ENCODE measurements around the gene SYNPO2.
"Not testable (repeated sequence)": the region's sequence is repeated elsewhere in the genome, so short reads cannot be mapped to it uniquely, and the experiment has no call there.

Gene SYNPO2

DNA sequence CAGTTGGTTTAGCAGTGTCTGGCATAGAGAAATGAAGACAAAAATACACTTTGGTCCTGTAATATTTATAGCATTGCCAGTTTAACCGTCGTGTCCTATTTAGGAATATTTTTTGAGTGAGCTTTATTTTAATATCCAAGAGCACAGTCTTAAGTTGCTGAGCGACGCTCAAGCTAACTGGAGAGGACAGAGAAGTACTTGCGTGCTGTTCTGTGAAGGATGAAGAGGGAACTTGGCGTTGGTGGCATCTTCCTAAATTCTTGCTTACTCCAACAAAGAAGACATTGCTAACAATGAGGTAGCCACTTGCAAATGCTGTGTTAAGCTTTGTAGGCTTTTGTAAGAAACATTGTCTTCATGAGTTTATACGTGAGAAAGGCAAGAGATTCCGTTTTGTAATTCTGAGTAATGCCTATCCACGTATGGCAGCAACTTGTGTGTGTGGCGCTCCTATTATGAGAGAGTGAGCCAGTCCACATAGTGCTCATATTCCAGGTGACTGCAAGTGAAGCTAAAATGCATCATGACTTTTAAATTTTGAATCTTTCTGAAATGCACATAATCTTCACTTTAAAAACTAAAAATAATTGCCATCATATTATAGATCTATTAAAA, 50.6 kb downstream of the SYNPO2 start:
- DNase-seq: no peak

DNA sequence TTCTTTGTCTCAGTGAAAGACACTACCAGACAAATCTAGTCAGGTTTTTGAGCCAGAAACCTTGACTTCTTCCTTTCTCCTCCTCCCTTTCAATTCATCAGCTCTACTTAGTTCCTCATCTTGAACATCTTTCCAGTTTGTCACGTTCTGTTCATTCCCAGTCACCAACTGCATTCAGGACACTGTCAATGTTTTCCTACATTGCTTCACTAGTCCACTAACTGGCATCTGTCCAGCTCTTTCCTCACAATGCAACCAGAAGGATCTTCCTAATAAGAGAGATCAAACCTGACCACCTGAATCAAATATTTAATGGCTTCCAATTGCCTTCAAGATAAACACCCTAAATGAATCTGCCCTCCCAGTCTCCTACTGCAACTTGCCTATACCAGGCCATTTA, 52.5 kb downstream of the SYNPO2 start:
- DNase-seq: no peak

DNA sequence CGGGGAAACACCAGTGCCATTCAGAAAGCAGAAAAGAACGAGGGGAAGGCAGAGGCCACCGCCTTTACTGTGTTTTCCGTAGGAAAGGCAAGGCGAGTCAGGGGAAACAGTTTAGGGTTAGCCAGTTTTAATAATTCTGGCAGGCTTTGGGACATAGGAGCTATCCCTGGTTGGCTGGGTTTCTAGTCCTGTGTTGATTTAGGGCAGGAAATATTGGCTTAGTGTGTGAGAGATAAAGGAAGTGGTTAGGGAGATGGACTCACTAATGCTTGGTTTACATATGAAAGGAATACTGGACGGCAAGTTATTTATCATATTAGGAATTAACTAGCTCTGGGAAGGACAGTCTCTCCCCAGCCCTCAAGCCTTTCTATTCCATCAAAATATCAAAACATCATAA, 53.1 kb downstream of the SYNPO2 start:
- no peak for DNase-seq

DNA sequence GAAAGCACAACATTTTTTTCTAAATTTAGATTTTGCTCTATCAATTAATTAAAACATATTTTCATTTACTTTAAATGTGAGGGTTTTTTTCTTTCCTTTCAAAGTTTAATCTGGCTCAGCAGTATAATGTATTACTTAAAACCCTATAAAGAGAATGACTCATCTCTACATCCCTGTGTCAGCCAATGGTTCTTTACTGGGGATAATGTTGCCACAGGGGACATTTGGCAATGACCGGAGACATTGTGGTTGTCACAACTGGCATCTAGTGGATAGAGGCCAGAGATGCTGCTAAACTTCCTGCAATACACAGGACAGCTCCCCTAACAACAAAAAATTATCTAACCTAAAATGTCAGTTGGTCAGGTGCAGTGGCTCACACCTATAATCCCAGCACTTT, 53.8 kb downstream of the SYNPO2 start:
- no peak for DNase-seq

DNA sequence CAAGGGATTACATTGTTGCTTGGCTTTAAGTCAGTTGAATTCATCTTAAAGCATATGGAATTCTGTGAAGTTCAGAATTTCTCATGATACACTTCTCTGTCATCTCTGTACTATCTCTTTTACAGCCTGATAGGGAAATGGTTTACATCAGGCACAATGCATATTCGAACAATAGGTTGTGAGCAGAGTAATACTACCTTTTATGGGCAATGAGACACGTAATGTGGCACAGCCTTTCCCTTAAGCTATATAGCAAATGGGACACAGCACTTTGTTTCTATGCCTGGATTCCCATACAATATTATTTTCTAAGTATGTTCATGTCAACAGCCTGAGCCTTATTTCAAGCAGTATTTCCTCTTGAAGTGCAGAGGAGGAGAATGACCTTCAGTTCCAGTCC, 58.4 kb downstream of the SYNPO2 start:
- DNase-seq: no peak

DNA sequence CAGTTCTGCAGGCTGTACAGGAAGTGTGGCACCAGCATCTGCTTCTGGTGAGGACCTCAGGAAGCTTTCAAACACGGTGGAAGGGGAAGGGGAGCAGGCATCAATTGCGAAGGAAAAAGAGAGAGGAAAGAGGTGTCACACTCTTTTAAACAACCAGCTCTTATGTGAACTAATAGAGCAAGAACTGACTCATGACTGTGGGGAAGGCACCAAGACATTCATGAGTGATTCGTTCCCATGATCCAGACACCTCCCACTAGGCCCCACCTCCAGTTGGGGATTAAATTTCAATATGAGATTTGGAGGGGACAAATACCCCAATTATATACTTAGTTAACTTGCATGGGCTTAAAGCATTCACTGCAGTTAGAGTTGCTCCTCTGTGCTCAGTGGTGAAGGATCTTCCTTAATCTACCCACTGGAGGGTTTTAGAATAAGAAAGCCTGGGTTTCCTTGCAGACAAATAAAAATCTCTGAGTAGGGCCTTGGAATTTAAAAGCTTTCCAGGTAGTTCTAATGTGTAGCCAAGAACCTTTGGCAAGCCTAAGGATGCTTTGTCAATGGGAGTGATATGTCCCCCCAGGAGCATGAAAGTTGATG, 60.0 kb downstream of the SYNPO2 start:
- DNase-seq: no peak

DNA sequence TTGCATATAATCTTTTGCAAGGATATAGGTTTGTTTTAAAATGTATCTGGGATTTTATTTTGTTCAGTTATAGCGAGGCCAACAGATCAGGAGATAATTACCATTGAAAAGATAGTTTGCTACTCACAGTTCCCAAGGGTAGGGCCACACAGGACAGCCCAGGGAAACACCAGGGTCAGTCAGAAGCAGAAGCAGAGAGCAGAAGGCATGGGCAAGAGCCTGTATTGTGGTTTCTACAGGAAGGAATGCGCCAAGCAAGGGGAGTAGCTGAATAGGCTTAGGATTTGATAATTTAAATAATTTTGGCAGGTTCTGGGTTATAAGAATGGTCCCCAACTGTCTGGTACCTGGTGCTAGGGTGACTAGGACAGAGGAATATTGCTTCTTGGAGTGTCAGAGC, 61.6 kb downstream of the SYNPO2 start:
- no peak for DNase-seq

DNA sequence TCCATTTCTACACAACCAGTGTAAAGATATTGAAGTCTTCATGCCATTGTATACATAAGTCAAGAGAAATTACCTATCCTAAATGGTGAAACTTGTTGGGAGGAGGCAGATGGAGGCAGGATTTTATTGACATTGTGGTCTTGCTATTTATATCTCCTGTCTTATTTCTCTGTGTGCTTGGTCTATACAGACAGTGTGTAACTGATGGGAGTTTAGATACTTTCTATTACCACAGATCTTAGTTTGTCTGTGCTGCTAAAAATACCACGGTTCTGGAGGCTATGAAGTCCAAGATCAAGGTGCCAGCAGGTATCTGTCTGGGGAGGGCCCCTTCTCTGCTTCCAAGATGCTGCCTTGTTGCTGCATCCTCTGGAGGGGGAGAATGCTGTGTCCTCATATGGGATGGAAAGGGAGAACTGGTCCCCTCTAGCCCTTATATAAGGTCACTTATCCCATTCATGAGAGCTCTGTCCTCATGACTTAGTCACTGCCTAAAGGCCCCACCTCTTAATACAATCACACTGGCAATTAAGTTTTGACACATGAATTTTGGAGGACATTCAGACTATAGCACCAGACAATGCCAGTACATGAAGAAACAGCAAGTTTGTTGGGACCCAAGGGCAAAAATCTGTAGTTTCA, 62.4 kb downstream of the SYNPO2 start:
- DNase-seq: no peak

DNA sequence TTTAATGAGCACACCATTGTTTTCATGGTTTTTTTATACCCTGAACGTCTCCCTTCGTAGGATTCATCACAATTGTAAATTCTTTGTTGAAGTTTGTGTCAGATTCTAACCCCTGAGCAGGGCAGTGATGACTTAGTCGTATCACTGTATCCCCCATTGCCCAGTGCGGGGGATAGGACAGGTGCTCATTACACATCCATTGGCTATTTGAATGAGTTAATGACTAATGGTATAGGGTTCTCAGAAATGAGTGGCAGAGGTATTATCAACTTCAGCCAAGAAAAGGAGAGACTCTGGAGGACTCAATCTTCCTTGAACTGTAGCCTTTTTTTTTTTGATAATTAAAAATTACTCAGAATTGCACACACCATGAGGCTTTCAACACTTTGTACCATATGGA, 64.6 kb downstream of the SYNPO2 start:
- DNase-seq: no peak

DNA sequence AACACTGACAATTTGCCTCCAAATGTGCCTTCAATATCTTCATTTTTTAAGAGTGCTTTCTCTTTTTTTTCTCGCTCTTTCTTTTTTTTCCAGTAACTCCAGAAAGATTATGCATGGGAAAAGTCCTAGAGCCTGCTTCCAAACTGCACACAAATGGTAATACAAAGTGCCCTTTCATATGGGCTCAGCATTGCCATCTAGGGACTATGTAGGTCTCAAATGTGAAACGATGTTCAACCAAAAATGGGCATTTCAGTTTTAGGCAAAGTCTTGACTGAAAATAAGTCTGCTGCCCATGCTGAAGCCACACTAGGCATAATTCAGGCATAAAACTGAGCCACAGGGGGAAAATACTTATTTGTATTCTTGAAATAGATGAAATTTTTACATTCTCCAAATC, 65.6 kb downstream of the SYNPO2 start:
- no peak for DNase-seq

DNA sequence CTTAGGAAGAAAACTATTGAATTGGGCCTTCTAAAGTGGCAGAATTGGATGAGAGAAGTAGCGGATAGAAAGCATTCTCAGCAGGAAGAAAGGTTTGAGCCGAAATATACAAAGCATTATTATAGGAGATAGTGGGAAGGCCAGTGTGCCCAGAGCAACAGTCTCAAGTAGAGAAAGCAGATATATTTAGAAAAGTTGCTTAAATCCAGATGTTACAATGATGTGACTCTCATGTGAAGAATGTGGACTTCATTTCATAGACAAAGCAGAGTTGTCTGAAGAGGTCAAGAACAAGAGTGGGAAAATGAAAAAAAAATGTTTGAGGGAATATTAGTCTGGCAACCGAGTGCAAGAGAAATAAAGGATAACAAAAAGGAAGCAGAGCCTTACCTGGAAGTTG, 66.9 kb downstream of the SYNPO2 start:
- no peak for DNase-seq

DNA sequence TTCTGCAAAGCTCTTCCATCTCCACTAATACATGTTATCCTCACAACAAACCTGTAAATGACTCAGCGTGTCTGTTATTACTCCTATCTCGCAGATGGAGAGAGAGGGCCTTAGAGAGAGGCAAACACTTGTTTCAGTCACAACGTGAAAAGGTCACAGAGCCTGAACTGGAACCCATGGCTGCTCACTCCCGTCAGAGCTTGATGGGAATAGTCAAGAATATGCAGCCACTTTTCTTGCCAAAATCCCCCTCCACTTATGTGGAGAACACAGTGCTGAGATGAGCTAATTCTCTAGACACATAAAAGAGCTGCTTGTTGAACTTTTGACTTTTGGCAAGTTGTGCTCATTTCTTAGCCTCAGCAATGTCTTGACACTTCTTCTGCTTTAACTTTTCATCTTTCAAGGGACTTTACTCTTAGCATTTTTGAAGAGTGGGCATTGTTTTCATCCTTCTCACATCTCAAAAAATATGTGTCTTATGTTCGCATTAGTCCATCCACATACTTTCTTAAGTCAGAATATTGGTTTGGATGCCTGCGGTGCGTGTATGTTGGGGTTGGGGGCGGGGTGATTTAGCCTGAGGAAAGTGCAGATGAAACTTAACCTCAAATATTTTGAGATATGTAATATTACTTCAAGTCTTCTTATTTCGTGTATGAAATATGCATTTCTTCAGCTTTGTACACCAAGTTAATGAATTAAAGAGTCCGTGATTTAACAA, 69.2 kb downstream of the SYNPO2 start:
- no peak for DNase-seq

DNA sequence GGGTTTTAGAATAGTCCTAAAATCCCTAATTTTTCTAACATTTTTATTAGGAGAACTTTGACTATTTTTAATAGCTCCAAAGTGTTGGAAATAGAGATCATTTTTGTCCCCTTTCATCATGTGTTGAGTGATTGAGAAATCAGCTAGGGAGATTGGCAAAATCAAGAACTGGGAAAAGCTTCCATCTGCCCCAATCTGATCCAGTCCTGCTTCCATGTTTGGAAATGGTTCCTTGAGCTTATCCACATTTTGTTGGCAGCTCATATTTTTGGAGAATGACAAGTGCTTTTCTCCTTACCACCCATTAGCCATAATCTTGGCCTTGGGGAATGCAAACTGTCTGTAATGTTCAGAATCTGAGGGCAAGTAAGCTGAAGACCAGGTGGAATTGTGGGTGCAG, 73.9 kb downstream of the SYNPO2 start:
- DNase-seq: no peak

DNA sequence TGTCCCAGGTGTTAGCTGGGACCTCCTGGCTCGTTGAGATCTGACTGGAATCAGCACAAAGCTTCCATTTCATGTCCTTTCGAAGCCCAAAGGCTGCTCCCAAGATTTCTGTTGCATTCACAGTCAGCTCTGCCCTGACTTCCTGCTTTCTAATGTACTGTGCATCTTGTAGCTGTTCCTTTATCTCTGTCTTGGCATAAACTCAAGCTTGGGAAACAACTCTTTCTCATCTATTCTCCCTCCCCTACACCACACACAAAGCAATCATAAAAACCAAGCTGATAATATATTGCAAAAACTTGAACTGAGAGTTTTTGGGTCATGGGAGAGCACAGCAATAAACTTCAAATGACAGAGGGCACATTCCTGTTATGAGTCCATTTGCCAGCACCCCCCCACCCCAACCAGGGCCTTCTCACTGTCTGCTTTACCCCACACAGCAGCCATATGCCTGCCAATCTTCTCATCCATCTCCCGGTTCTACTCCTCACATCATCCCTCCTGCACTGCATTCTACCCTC, 76.3 kb downstream of the SYNPO2 start:
- no peak for DNase-seq

DNA sequence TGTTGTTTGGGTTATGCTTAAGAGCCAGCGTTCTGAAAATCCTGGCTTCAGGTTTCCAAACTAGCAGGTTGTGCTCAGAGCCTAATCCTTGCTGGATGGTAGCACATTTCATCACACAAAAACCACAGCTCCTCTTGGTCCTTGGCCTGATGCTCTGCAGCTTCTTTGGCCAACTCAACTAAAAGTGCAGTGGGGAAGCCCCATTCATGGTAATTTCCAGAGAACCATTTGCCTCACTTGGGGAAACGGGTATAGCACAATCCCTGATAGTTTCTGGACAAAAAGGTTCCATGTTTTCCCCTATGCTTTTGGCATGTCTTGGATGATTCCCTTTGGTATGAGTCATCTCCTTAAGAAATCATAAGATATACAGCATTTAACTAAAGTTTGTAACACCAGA, 78.7 kb downstream of the SYNPO2 start:
- no peak for DNase-seq

DNA sequence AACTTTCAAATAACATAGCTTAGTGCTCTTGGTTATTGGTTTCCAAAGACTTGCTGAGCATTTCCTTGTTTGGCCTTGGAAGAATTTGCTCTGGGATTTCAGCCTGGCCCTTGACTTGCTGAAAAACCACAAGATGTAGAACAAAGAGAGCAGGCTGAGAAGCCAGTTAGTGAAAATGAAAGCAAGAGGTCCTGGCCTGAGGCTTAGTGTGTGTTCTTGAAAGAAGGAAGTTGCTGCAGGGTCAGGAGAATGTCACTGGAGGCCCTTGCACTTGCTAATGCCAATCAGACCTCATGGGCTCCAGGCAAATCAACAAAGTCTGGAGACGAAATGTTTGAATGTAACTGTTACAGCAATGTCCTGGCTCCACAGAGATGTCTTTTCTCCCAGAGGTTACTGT, 79.4 kb downstream of the SYNPO2 start:
- DNase-seq: peak; percentile 80

DNA sequence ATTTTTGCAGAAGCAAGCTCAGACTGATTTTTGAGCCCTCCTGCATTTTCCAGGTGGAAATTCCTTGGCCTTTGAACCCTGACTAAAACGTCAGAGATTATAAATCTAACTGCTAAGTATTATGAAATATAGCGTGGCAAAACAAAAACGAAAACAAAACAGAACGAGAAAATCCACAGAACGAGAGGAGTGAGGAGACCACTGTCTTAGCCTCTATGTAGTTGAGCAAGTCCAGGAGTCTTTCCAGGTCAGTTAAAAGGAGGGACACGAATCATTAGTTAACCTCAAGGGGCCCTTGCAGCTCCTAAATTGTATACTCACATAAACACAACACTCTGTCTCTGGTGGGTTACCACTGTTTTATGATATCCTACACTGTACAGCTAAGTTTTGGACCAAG, 80.2 kb downstream of the SYNPO2 start:
- DNase-seq: no peak

DNA sequence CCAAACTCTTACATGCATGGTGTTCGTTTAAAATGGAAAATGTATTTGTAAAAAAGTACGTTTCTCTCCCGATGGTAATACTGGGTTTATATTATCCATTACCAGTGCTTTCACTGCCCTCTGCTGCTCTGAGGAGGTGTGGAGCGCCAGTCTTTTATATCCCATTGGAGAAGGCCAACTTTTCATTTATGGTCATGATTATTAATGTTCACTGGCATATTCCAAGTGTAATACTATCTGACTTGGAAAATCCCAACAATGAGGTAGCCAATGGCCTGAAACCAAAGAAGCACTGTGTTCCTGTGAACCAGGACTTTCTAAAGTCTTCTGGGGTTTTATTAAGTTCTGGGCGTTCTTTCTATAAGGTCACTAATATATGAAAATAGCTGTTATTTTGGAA, 80.7 kb downstream of the SYNPO2 start:
- peak; percentile 13 for DNase-seq

DNA sequence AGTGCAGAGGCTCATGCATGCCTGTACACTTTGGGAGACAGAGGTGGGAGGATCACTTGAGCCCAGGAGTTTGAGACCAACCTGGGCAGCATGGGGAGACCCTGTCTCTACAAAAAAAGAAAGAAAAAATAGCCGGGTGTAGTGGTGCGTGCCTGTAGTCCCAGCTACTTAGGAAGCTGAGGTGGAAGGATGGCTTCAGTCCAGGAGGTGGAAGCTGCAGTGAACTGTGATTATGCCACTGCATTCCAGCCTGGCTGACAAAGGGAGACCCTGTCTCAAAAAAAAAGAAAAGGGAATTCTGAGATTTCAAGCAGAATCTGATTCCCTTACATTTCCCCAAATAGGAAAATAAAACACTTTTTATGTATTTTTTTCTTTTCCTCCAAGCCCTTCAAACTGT, 83.5 kb downstream of the SYNPO2 start:
- DNase-seq: no peak

DNA sequence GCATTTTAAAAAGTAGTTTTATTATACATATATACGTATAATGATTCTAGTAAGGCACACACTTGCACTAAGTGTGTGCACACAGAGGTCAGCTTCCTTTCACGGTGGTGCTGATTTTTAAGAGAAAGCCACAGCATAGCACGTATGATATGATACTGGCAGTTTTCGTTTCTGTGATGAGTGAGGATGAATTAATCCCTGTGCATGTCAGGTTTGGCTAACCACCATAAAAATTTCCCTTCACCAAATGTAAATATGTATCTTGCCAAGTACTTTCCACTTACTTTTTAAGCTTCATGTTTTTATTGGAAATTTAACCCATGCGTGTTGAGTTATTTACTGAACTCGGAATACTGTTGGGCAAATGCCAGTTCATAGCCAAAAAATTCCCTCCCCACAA, 84.6 kb downstream of the SYNPO2 start:
- DNase-seq: no peak

DNA sequence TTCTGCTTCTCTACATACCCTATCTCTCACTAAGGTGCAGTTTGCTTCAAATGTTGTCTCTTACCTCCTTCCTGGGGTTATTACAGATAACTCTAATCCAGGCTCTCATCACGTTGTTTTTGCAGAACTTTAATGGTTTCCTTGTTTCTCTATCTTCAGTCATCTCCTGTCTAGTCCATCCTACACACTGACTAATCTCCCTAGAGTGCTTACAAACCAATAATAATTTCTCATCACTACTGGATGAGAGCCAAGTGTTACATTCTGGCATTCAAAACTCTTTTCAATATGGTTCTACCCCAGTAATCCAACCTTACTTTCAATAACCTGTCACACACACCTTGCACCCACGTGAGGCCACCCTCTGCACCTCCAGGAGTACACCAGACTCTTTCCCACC, 86.1 kb downstream of the SYNPO2 start:
- DNase-seq: no peak

DNA sequence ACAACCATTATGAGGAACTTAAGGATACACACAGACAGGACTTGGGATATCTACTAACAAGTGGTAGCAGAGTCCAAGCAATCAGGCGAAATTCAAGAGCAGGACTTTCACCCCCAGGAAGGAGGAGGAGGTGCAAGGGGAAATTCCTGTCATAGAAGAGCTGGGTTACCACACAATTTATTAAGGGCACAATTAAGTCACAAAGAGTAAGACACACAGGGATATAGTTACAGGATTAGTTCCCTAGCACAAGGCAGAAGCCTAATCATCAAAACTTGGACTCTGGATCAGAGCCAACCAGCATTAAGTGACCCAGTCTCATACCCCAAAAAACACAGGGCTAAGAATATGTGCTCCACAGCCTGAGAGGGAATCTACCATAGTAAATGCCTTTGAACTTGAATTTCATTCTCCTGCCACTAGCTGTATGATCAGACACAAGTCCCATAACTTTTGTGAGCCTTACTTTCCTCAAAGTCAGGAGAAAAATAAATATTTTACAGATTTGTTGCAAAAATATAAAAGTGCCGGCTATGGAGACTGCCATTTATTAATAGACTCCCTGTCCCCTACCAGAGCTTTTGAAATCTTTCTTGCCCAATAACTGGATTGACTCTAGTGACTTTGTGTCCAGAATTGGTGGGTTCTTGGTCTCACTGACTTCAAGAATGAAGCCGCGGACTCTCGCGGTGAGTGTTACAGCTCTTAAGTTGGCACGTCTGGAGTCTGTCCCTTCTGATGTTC, 87.0 kb downstream of the SYNPO2 start:
- DNase-seq: no peak

DNA sequence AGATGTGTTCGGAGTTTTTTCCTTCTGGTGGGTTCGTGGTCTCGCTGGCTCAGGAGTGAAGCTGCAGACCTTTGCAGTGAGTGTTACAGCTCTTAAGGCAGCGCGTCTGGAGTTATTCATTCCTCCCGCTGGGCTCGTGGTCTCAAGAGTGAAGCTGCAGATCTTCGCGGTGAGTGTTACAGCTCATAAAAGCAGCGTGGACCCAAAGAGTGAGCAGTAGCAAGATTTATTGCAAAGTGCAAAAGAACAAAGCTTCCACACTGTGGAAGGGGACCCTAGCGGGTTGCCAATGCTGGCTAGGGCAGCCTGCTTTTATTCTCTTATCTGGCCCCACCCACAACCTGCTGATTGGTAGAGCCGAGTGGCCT, 87.5 kb downstream of the SYNPO2 start:
- DNase-seq: not testable (repeated sequence)

Data from RPMI8226 (cell line).